Fibroblast of lung (primary cell): ENCODE measurements around the gene GHRL. TPM values are rescaled to one million over a fixed set of nuclear protein-coding genes. Genes with fewer than 3 reads are reported as not detected.

Experiments used
- polyA plus RNA-seq, 2 donors: library from polyadenylated mRNA; depleted of rRNA in 1 of 2; stranded (reverse) in 1 of 2; unstranded in 1 of 2; fragments of >200 nt; gene quantifications; 2 replicates each; pipeline ENCODE4 v1.2.1, GENCODE V29; 2011 to 2012; ENCODE audit warnings: missing spikeins in 1 of 2
- total RNA-seq: library from RNA; depleted of rRNA; stranded (reverse); fragments of >200 nt; gene quantifications from 2 replicates; pipeline ENCODE4 v1.2.1, GENCODE V29; 2014

The GHRL gene
- total and polyA plus RNA-seq, 2 donors (not counting 1 experiment from before 2014, with no cell fraction given), result 0.10 TPM; not detected in 1

Other genes starting within 250 kb of the GHRL start
- not detected in 2 replicates for gene FANCD2OS, start 184.7 kb downstream of the GHRL start, total RNA-seq
- not detected in 2 replicates for gene FANCD2OS, start 184.7 kb downstream of the GHRL start, polyA plus RNA-seq
- gene BRK1, start 177.3 kb downstream of the GHRL start, total RNA-seq, result 112 and 114 TPM in 2 replicates
- gene BRK1, start 177.3 kb downstream of the GHRL start, polyA plus RNA-seq, result 303 and 326 TPM in 2 replicates
- 36.7 and 39.3 TPM in 2 replicates for gene VHL, start 151.2 kb downstream of the GHRL start, total RNA-seq
- gene VHL, start 151.2 kb downstream of the GHRL start, polyA plus RNA-seq, result 13.3 and 13.8 TPM in 2 replicates
- 4.4 and 6.6 TPM in 2 replicates for gene IRAK2, start 128.0 kb downstream of the GHRL start, total RNA-seq
- 1.5 and 3.6 TPM in 2 replicates for gene IRAK2, start 128.0 kb downstream of the GHRL start, polyA plus RNA-seq
- gene TATDN2, start 44.5 kb downstream of the GHRL start, total RNA-seq, result 9.0 and 12.4 TPM in 2 replicates
- gene TATDN2, start 44.5 kb downstream of the GHRL start, polyA plus RNA-seq, result 16.5 and 20.9 TPM in 2 replicates
- 189 and 243 TPM in 2 replicates for gene SEC13, start 28.2 kb upstream of the GHRL start, total RNA-seq
- gene SEC13, start 28.2 kb upstream of the GHRL start, polyA plus RNA-seq, result 238 and 264 TPM in 2 replicates
- not detected in 2 replicates for gene ATP2B2, start 212.6 kb upstream of the GHRL start, total RNA-seq
- not detected in 2 replicates for gene ATP2B2, start 212.6 kb upstream of the GHRL start, polyA plus RNA-seq